Type B pancreatic cell (in vitro differentiated cells): Measurements from ENCODE around the gene KRT15. TPM values are rescaled to one million over a fixed set of nuclear protein-coding genes. Genes with fewer than 3 reads are reported as not detected.

Source experiments
- DNase-seq: peaks from one replicate; pipeline ENCODE4 v3.0.0; 2021; ENCODE audit warnings: mixed read lengths; ENCODE audit not compliant: unreplicated experiment; ENCODE audit errors: extremely low spot score
- H3K27ac Mint-ChIP-seq: 2 replicates; pipeline ENCODE4 v1.8.0; 2021; ENCODE audit warnings: mild to moderate bottlenecking, mixed read lengths
- H3K27me3 Mint-ChIP-seq: 2 replicates; pipeline ENCODE4 v1.8.0; 2021; ENCODE audit warnings: mixed read lengths
- H3K36me3 Mint-ChIP-seq: 2 replicates; pipeline ENCODE4 v1.8.0; 2021; ENCODE audit warnings: mixed read lengths
- H3K4me1 Mint-ChIP-seq: one replicate; pipeline ENCODE4 v1.8.0; 2021; ENCODE audit warnings: mixed read lengths; ENCODE audit not compliant: unreplicated experiment
- H3K4me3 Mint-ChIP-seq: 2 replicates; pipeline ENCODE4 v1.8.0; 2021; ENCODE audit warnings: mild to moderate bottlenecking, mixed read lengths
- H3K9me3 Mint-ChIP-seq: 2 replicates; pipeline ENCODE4 v1.8.0; 2021; ENCODE audit warnings: mixed read lengths
- total RNA-seq: library from RNA; stranded (reverse); gene quantifications from 2 replicates; pipeline ENCODE4 v1.2.1, GENCODE V29; 2021; ENCODE audit warnings: low replicate concordance
- TF ChIP-seq, protein P1 (sequence below): fragments of 200-600 bp; sonication (generic); conservative IDR thresholded peaks from 2 replicates; pipeline ENCODE4 v1.5.0; 2021; ENCODE audit warnings: antibody characterized with exemption, mild to moderate bottlenecking

The KRT15 gene
- total RNA-seq, 1 donor from 2014 or later = 208 TPM

- Mint-ChIP-seq H3K27me3 (no peaks in the 10 kb centered on the region), H3K4me1 (peaks cover 8% of the 10 kb centered on the region), H3K4me3 (no peak overlapping the region), H3K36me3 (no peaks in the 10 kb centered on the region), H3K27ac (no peak overlapping the region), H3K9me3 (no peaks in the 10 kb centered on the region)
- DNase-seq = no peak
- TF ChIP-seq, protein P1, sequence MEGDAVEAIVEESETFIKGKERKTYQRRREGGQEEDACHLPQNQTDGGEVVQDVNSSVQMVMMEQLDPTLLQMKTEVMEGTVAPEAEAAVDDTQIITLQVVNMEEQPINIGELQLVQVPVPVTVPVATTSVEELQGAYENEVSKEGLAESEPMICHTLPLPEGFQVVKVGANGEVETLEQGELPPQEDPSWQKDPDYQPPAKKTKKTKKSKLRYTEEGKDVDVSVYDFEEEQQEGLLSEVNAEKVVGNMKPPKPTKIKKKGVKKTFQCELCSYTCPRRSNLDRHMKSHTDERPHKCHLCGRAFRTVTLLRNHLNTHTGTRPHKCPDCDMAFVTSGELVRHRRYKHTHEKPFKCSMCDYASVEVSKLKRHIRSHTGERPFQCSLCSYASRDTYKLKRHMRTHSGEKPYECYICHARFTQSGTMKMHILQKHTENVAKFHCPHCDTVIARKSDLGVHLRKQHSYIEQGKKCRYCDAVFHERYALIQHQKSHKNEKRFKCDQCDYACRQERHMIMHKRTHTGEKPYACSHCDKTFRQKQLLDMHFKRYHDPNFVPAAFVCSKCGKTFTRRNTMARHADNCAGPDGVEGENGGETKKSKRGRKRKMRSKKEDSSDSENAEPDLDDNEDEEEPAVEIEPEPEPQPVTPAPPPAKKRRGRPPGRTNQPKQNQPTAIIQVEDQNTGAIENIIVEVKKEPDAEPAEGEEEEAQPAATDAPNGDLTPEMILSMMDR = no peak
Measured at GRCh38 chr17:41484920-41485904, 33.5 kb downstream of the KRT15 start.

- Mint-ChIP-seq H3K27ac (peak overlapping the region; percentile 32), H3K36me3 (no peaks in the 10 kb centered on the region), H3K4me1 (peaks cover 8% of the 10 kb centered on the region), H3K4me3 (no peak overlapping the region), H3K27me3 (no peaks in the 10 kb centered on the region), H3K9me3 (no peaks in the 10 kb centered on the region)
- TF ChIP-seq, protein P1 = no peak
- DNase-seq = no peak
Measured at GRCh38 chr17:41483991-41484826, 34.5 kb downstream of the KRT15 start.

- no peaks in the 10 kb centered on the region for H3K36me3 Mint-ChIP-seq
- peaks cover 8% of the 10 kb centered on the region for H3K4me1 Mint-ChIP-seq
- no peaks in the 10 kb centered on the region for H3K9me3 Mint-ChIP-seq
- TF ChIP-seq, protein P1 = no peak
- no peaks in the 10 kb centered on the region for H3K27me3 Mint-ChIP-seq
- H3K4me3 Mint-ChIP-seq = no peak overlapping the region
- H3K27ac Mint-ChIP-seq = peak overlapping the region; percentile 32
- DNase-seq = no peak
Measured at GRCh38 chr17:41483531-41483930, 35.2 kb downstream of the KRT15 start.

- DNase-seq = no peak
- no peaks in the 10 kb centered on the region for H3K9me3 Mint-ChIP-seq
- no peak within 1 kb of the TSS for H3K27ac Mint-ChIP-seq
- no peak within 1 kb of the TSS for H3K4me3 Mint-ChIP-seq
- H3K4me1 Mint-ChIP-seq = peaks cover 8% of the 10 kb centered on the region
- TF ChIP-seq, protein P1 = no peak
- H3K27me3 Mint-ChIP-seq = no peaks in the 10 kb centered on the region
- no peaks in the 10 kb centered on the region for H3K36me3 Mint-ChIP-seq
Measured at GRCh38 chr17:41481036-41481435, 37.7 kb downstream of the KRT15 start, which contains the start of gene KRT35. Gene KRT35, minus strand, starts transcription at chr17:41481151. Its CDS starts 54 bp downstream, at chr17:41481097.

DNA sequence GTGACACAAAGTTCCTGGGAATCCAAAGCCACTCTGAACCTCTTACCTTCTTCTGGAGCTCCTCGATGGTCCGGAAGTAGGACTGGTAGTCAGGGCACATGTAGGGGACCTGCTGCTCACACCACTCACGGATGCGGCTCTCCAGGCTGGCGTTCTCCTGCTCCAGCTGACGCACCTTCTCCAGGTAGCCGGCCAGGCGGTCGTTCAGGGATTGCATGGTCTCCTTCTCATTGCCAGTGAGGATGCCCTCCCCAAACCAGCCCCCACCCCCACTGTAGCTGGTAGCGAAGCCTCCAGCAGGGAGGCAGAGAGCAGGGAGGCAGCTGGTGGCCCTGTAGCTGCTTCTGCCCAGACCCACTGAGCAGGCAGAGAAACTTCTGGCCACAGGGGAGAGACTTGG, 38.1 kb downstream of the KRT15 start:
- no peaks in the 10 kb centered on the region for H3K27me3 Mint-ChIP-seq
- H3K4me3 Mint-ChIP-seq = no peak overlapping the region
- no peaks in the 10 kb centered on the region for H3K36me3 Mint-ChIP-seq
- H3K4me1 Mint-ChIP-seq = peaks cover 8% of the 10 kb centered on the region
- TF ChIP-seq, protein P1 = no peak
- no peaks in the 10 kb centered on the region for H3K9me3 Mint-ChIP-seq
- DNase-seq = no peak
- H3K27ac Mint-ChIP-seq = no peak overlapping the region
